Measurements from ENCODE around the gene HMX1. TPM values are rescaled to one million over a fixed set of nuclear protein-coding genes. Genes with fewer than 3 reads are reported as not detected.

Gene HMX1
- total RNA-seq, 2 donors from 2014 or later = not detected

DNA sequence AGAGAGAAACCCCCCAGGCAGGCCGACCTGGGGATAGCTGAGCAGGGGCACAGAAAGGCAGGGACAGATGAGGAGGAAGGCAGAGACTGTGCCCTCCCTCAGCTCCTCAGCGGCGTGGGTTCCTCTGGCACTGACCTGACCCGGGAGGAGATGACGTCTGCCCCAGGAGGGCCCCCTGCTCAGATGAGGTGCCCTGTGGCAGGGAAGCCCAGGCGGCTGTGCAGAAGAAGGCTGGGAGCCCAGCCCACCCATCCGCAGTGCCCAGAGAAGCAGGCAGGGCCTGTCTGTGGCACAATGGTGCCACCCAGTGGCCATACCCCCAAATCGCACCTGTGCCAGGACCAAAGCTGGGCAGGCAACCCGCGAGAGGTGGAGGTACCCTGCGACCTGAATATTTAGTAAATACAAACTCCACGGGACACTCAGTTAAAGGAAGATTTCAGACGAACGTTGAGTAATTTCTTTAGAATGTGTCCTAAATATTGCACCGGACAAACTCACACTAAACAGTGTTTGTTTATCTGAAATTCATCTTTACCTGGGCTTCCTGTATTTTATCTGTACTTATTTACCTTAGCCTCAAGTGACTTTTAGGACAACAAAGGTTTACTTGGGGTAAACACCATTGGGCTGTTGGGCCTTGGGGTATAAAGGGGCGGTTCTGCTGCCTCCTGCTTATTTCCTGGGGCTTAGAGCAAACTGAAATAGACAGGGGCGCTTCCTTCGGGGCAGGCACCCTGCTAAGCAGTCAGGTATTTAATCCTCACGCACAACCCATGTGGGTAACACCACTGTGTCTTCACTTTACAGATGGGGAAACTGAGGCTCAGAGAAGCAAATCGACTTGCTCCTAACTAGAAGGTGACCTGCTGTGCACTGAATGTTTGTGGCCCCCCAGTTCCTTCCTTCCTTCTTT, 46.5 kb upstream of the HMX1 start:
- Histone ChIP-seq H3K4me1 (no peaks in the 10 kb centered on the region), H3K27me3 (no peaks in the 10 kb centered on the region)
- intact Hi-C loops (cut with DNase I) = no loop called here

DNA sequence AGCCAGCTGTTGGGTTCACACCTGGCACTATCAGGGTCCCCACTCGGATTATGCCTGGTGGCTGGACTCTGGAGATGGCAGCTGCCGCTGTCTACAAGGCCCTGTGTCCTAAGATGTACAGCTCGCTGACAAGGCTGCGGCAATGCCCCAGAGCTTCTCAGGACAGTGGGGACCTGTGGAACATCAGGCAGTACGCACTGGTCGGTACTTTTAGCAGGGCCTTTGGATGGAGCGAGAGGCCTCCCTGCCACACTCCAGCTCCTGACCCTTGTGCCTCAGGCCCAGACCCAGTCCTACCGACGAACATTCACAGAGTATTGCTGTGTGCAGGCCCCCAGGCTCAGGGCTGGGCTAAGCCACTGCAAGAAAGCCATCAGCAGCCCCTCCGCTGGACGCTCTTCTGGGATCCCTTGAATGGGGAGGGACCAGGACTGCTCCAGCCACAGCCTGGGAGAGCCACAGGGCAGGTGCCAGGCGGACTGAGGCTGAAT, 45.7 kb upstream of the HMX1 start:
- intact Hi-C loops (cut with DNase I) = no loop called here
- Histone ChIP-seq H3K4me1 (no peaks in the 10 kb centered on the region), H3K9me3 (no peaks in the 10 kb centered on the region), H3K36me3 (no peaks in the 10 kb centered on the region), H3K27ac (no peak overlapping the region), H3K4me3 (no peak overlapping the region), H3K27me3 (no peaks in the 10 kb centered on the region), H3K9ac (ENCODE audit: low read depth in 2 of 2, low read length in 2 of 2) (no peak overlapping the region)
- DNase-seq = peak; percentile 14
- TF ChIP-seq, protein P1, sequence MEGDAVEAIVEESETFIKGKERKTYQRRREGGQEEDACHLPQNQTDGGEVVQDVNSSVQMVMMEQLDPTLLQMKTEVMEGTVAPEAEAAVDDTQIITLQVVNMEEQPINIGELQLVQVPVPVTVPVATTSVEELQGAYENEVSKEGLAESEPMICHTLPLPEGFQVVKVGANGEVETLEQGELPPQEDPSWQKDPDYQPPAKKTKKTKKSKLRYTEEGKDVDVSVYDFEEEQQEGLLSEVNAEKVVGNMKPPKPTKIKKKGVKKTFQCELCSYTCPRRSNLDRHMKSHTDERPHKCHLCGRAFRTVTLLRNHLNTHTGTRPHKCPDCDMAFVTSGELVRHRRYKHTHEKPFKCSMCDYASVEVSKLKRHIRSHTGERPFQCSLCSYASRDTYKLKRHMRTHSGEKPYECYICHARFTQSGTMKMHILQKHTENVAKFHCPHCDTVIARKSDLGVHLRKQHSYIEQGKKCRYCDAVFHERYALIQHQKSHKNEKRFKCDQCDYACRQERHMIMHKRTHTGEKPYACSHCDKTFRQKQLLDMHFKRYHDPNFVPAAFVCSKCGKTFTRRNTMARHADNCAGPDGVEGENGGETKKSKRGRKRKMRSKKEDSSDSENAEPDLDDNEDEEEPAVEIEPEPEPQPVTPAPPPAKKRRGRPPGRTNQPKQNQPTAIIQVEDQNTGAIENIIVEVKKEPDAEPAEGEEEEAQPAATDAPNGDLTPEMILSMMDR (IDR thresholded peaks at IDR 0.05) = no peak

More for the DNA sequence above, 46.5 kb upstream of the HMX1 start:
- Histone ChIP-seq H3K36me3 (no peaks in the 10 kb centered on the region), H3K9ac (ENCODE audit: low read depth in 2 of 2, low read length in 2 of 2) (no peak overlapping the region), H3K9me3 (no peaks in the 10 kb centered on the region), H3K27ac (no peak overlapping the region), H3K4me3 (no peak overlapping the region)
- DNase-seq = peak; percentile 68
- TF ChIP-seq, protein P1 (IDR thresholded peaks at IDR 0.05) = peak; percentile 81

DNA sequence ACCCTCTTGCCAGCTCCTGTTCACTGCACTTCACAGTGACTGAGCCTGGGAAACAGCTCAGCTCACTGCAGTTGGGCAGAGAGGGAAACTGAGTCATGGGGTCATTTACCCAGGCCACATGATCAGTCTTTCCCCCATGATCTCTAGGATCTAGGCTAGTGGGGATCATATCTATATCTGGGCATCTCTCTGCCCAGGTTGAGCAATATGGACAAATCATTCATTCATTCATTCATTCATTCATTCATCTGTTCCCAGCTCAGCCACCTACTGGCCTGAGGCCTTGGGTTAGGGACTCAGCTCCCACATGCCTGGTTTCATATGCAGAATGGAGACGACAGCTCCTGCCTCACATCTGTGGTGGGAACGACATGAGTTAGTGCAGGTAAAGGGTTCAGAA, 45.3 kb upstream of the HMX1 start:
- H3K4me1 ChIP-seq = no peaks in the 10 kb centered on the region
- H3K4me3 ChIP-seq = no peak overlapping the region
- H3K9ac ChIP-seq (ENCODE audit: low read depth in 2 of 2, low read length in 2 of 2) = no peak overlapping the region
- no peaks in the 10 kb centered on the region for H3K9me3 ChIP-seq
- H3K27ac ChIP-seq = no peak overlapping the region
- no peaks in the 10 kb centered on the region for H3K27me3 ChIP-seq
- intact Hi-C loops (cut with DNase I) = no loop called here
- TF ChIP-seq, protein P1 (IDR thresholded peaks at IDR 0.05) = no peak
- DNase-seq = no peak
- H3K36me3 ChIP-seq = no peaks in the 10 kb centered on the region

DNA sequence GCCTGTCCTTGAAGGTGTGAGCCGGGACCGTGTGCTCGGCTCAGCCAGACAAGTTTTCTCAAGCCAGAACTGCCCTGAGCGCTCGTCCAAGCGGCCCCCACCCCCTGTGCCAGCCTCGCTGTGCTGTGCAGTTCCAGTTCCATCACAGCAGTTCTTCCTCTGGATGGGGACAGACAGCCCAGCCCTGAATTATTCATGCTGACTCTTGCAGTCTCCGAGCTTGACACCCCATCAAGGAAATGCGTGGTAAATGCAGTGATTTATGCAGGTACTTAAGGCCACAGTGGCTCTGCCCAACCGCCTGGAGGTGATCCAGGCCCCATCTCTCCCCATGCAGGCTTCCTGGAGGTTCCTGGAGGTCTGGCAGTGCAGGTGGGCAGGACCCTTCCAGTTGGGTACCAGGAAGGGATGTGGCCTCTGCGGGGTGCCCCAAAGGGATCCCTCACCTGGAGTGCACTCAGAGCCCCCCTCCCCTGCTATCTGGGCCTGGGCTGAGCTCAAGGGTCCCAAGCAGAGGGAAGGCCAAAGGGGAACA, 44.8 kb upstream of the HMX1 start:
- no peak for DNase-seq
- intact Hi-C loops (cut with DNase I) = no loop called here

More for the DNA sequence above, 44.8 kb upstream of the HMX1 start:
- Histone ChIP-seq H3K4me1 (no peaks in the 10 kb centered on the region), H3K36me3 (no peaks in the 10 kb centered on the region), H3K9ac (ENCODE audit: low read depth in 2 of 2, low read length in 2 of 2) (no peak overlapping the region), H3K9me3 (no peaks in the 10 kb centered on the region), H3K27ac (no peak overlapping the region), H3K4me3 (no peak overlapping the region), H3K27me3 (no peaks in the 10 kb centered on the region)
- TF ChIP-seq, protein P1 (IDR thresholded peaks at IDR 0.05) = no peak

Measured in colonic mucosa (tissue), 4 donors.